ENCODE results near the gene HTR3B. TPM values are rescaled to one million over a fixed set of nuclear protein-coding genes. Genes with fewer than 3 reads are reported as not detected.

Gene HTR3B
- total RNA-seq, 1 experiment from 2014 or later, result not detected

DNA sequence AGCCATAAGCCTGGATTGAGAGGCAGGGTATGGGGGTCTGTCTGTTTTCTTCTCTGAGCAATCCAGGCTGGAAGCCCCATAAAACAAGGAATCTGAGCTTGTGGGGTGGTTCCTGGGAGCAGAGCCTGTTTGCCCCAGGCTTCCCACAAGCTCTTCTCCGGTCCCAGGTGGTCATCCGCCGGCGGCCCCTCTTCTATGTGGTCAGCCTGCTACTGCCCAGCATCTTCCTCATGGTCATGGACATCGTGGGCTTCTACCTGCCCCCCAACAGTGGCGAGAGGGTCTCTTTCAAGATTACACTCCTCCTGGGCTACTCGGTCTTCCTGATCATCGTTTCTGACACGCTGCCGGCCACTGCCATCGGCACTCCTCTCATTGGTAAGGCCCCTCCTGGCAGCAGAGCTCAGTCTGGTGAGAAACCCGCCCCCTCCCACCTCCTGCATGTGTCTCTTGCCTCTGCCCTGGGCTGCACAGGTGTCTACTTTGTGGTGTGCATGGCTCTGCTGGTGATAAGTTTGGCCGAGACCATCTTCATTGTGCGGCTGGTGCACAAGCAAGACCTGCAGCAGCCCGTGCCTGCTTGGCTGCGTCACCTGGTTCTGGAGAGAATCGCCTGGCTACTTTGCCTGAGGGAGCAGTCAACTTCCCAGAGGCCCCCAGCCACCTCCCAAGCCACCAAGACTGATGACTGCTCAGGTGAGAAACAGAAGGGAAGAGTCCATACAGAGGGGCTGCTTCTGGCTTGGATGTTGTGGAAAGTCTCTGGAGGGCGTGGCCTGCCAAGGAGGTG is 82.0 kb downstream of the HTR3B start:
- Histone ChIP-seq H3K79me2 (ENCODE audit: insufficient read depth, low read length) (no peaks in the 10 kb centered on the region), H2BK12ac (ENCODE audit: insufficient read length, low read depth, low read length) (no peak overlapping the region), H3K56ac (ENCODE audit: insufficient read length, low read depth, low read length) (no peak overlapping the region), H3K27ac (ENCODE audit: insufficient read length, low read depth, low read length) (no peak overlapping the region), H3K23ac (ENCODE audit: insufficient read length, low read depth, low read length) (no peak overlapping the region), H4K8ac (replicated peaks; ENCODE audit: insufficient read length, low read depth, low read length) (no peak overlapping the region), H4K91ac (ENCODE audit: insufficient read length, low read depth, low read length) (no peak overlapping the region), H2BK15ac (ENCODE audit: low read depth, low read length) (no peak overlapping the region), H2AFZ (ENCODE audit: low read length) (no peak overlapping the region), H3K18ac (ENCODE audit: insufficient read length, low read depth, low read length) (no peak overlapping the region), H3K27me3 (ENCODE audit: insufficient read depth, low read length) (no peaks in the 10 kb centered on the region), H2BK5ac (ENCODE audit: insufficient read length, low read length) (no peak overlapping the region), H3K4me2 (ENCODE audit: insufficient read depth, insufficient read length, low read length) (no peak overlapping the region), H3K9ac (ENCODE audit: extremely low read depth, insufficient read length, low read length) (no peak overlapping the region), H3K14ac (ENCODE audit: insufficient read depth, low read length) (no peak overlapping the region; the same call in 1 of the 2 replicates), H2BK120ac (ENCODE audit: low read depth, low read length, poor library complexity, severe bottlenecking) (no peak overlapping the region), H2AK5ac (ENCODE audit: insufficient read length, low read length) (no peak overlapping the region), H4K20me1 (ENCODE audit: control insufficient read depth, insufficient read depth, insufficient read length) (no peaks in the 10 kb centered on the region), H4K5ac (ENCODE audit: insufficient read length, low read depth, low read length) (no peak overlapping the region), H3K4ac (ENCODE audit: low read depth, low read length) (no peak overlapping the region), H3K79me1 (ENCODE audit: insufficient read depth, low read depth, low read length, poor library complexity, severe bottlenecking) (no peaks in the 10 kb centered on the region), H3T11ph (ENCODE audit: low read length) (no peak overlapping the region), H3K9me3 (ENCODE audit: control insufficient read depth, low read depth, low read length) (no peaks in the 10 kb centered on the region), H3K23me2 (ENCODE audit: insufficient read length, low read depth, low read length, poor library complexity, severe bottlenecking) (no peaks in the 10 kb centered on the region), H3K4me1 (ENCODE audit: insufficient read depth, low read length) (no peaks in the 10 kb centered on the region), H2BK20ac (ENCODE audit: low read depth, low read length, poor library complexity, severe bottlenecking) (no peak overlapping the region)
- no CpG with 5 or more reads among the region's 18 CpGs for WGBS (ENCODE audit: extremely low coverage, insufficient read length, low lambda C conversion rate)
- Mint-ChIP-seq H3K9me3 (no peaks in the 10 kb centered on the region), H3K4me3 (no peak overlapping the region), H3K27me3 (ENCODE audit: low read depth) (peaks cover 3% of the 10 kb centered on the region), H3K4me1 (peaks cover 0 to 7% of the 10 kb centered on the region in 2 experiments; a peak in 2 of 4 replicates), H3K36me3 (ENCODE audit: insufficient read depth in 1 of 3, low read depth in 3 of 3) (no peaks in the 10 kb centered on the region; a peak in 1 of 7 replicates), H3K27ac (no peak overlapping the region)
- TF ChIP-seq, protein P1, sequence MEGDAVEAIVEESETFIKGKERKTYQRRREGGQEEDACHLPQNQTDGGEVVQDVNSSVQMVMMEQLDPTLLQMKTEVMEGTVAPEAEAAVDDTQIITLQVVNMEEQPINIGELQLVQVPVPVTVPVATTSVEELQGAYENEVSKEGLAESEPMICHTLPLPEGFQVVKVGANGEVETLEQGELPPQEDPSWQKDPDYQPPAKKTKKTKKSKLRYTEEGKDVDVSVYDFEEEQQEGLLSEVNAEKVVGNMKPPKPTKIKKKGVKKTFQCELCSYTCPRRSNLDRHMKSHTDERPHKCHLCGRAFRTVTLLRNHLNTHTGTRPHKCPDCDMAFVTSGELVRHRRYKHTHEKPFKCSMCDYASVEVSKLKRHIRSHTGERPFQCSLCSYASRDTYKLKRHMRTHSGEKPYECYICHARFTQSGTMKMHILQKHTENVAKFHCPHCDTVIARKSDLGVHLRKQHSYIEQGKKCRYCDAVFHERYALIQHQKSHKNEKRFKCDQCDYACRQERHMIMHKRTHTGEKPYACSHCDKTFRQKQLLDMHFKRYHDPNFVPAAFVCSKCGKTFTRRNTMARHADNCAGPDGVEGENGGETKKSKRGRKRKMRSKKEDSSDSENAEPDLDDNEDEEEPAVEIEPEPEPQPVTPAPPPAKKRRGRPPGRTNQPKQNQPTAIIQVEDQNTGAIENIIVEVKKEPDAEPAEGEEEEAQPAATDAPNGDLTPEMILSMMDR (conservative IDR thresholded peaks at IDR 0.05), result no peak
- no peak for DNase-seq
